ENCODE results near the gene INSL3. TPM values are rescaled to one million over a fixed set of nuclear protein-coding genes. Genes with fewer than 3 reads are reported as not detected.

INSL3 gene
- total and polyA plus RNA-seq, 2 of the 13 experiments (the other 11 are each of a cell fraction or from before 2014, with no cell fraction given), result 0.30 TPM; not detected in 1

DNA sequence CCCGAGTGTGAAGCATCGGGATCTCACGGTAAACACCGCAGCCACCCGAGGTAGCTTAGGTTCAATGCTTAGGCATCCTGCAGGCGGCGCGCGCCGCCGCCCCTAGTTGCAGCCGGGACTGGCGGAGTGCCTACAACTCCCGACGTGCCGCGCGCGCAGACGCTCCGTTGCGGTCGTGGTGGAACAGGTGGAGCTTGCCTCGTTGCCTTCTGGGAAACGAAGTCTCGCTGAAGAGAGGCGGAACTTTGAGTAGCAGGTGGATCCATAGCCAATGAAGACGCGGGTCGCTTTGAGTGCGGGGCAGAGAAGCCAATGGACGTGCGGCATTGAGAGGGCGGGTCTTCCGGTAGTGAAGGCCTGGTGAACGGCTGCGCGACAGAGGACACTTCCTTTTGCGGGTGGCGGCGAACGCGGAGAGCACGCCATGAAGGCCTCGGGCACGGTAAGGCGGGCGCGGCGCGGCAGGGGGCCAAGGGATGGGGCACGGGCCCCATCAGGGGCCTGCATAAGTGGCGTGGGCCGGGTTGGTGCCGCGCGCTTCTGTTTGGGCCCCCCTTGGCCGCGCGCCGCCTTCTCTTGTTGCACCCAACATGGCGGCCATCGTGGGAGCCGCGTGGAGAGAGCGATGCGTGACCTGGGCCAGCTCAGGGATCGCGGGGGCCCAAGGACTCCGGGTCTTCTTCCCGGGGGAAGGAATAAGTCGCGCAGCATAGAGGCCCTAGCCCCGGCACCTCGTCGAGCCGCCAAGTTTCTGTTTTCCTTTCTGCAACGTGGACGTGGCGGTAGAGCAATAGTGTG, 38.4 kb upstream of the INSL3 start, which contains the start of gene RPL18A (continued):
- TF ChIP-seq, protein P1, sequence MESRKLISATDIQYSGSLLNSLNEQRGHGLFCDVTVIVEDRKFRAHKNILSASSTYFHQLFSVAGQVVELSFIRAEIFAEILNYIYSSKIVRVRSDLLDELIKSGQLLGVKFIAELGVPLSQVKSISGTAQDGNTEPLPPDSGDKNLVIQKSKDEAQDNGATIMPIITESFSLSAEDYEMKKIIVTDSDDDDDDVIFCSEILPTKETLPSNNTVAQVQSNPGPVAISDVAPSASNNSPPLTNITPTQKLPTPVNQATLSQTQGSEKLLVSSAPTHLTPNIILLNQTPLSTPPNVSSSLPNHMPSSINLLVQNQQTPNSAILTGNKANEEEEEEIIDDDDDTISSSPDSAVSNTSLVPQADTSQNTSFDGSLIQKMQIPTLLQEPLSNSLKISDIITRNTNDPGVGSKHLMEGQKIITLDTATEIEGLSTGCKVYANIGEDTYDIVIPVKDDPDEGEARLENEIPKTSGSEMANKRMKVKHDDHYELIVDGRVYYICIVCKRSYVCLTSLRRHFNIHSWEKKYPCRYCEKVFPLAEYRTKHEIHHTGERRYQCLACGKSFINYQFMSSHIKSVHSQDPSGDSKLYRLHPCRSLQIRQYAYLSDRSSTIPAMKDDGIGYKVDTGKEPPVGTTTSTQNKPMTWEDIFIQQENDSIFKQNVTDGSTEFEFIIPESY (CRISPR knock-in tag; IDR thresholded peaks at IDR 0.05), result peak; percentile 32; the same call in 1 of the 2 replicates
- no peak for TF ChIP-seq SNAI1 (CRISPR knock-in tag; IDR thresholded peaks at IDR 0.05; ENCODE audit: borderline replicate concordance)
- TF ChIP-seq, protein P2, sequence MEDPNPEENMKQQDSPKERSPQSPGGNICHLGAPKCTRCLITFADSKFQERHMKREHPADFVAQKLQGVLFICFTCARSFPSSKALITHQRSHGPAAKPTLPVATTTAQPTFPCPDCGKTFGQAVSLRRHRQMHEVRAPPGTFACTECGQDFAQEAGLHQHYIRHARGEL (CRISPR knock-in tag; IDR thresholded peaks at IDR 0.05), result no peak
- TF ChIP-seq BCL6 (CRISPR knock-in tag; IDR thresholded peaks at IDR 0.05), result no peak
- no peak; the same call in 1 of the 2 replicates for TF ChIP-seq ZSCAN5A (CRISPR knock-in tag; IDR thresholded peaks at IDR 0.05; ENCODE audit: borderline replicate concordance)
- TF ChIP-seq MAZ (IDR thresholded peaks at IDR 0.05; ENCODE audit: borderline replicate concordance, low read depth, low read length), result 0 out of 2 replicates have a peak, but pooled peaks have one; percentile 18
- TF ChIP-seq MAZ (CRISPR knock-in tag; IDR thresholded peaks at IDR 0.05; ENCODE audit: low read depth), result no peak
- TF ChIP-seq MAFG (CRISPR knock-in tag; IDR thresholded peaks at IDR 0.05), result no peak
- peak; percentile 100 for TF ChIP-seq THAP11 (CRISPR knock-in tag; IDR thresholded peaks at IDR 0.05)
- no peak for TF ChIP-seq ZNF264 (CRISPR knock-in tag; IDR thresholded peaks at IDR 0.05)
- peak; percentile 79; the same call in 1 of the 2 replicates for TF ChIP-seq ZNF225 (CRISPR knock-in tag; IDR thresholded peaks at IDR 0.05)
- peak; percentile 76; the same call in 1 of the 2 replicates for TF ChIP-seq ZNF891 (CRISPR knock-in tag; IDR thresholded peaks at IDR 0.05)
- peak; percentile 93 for TF ChIP-seq POLR2AphosphoS5 (IDR thresholded peaks at IDR 0.05; ENCODE audit: low read depth, low read length)
- TF ChIP-seq, protein P3, sequence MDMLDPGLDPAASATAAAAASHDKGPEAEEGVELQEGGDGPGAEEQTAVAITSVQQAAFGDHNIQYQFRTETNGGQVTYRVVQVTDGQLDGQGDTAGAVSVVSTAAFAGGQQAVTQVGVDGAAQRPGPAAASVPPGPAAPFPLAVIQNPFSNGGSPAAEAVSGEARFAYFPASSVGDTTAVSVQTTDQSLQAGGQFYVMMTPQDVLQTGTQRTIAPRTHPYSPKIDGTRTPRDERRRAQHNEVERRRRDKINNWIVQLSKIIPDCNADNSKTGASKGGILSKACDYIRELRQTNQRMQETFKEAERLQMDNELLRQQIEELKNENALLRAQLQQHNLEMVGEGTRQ (IDR thresholded peaks at IDR 0.05; ENCODE audit: low read depth, low read length), result no peak
- TF ChIP-seq, protein P3 (CRISPR knock-in tag; IDR thresholded peaks at IDR 0.05; ENCODE audit: borderline replicate concordance), result no peak; the same call in 1 of the 2 replicates
- TF ChIP-seq, protein P4, sequence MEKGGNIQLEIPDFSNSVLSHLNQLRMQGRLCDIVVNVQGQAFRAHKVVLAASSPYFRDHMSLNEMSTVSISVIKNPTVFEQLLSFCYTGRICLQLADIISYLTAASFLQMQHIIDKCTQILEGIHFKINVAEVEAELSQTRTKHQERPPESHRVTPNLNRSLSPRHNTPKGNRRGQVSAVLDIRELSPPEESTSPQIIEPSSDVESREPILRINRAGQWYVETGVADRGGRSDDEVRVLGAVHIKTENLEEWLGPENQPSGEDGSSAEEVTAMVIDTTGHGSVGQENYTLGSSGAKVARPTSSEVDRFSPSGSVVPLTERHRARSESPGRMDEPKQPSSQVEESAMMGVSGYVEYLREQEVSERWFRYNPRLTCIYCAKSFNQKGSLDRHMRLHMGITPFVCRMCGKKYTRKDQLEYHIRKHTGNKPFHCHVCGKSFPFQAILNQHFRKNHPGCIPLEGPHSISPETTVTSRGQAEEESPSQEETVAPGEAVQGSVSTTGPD (CRISPR knock-in tag; IDR thresholded peaks at IDR 0.05), result no peak
- TF ChIP-seq ZNF557 (CRISPR knock-in tag; IDR thresholded peaks at IDR 0.05), result no peak
- no peak for TF ChIP-seq CCAR2 (optimal IDR thresholded peaks at IDR 0.05; ENCODE audit: low read depth, low read length)
- no peak for TF ChIP-seq CHCHD3 (CRISPR knock-in tag; IDR thresholded peaks at IDR 0.05)
- TF ChIP-seq HOXA7 (CRISPR knock-in tag; IDR thresholded peaks at IDR 0.05), result no peak
- TF ChIP-seq, protein P5, sequence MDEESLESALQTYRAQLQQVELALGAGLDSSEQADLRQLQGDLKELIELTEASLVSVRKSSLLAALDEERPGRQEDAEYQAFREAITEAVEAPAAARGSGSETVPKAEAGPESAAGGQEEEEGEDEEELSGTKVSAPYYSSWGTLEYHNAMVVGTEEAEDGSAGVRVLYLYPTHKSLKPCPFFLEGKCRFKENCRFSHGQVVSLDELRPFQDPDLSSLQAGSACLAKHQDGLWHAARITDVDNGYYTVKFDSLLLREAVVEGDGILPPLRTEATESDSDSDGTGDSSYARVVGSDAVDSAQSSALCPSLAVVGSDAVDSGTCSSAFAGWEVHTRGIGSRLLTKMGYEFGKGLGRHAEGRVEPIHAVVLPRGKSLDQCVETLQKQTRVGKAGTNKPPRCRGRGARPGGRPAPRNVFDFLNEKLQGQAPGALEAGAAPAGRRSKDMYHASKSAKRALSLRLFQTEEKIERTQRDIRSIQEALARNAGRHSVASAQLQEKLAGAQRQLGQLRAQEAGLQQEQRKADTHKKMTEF (CRISPR knock-in tag; IDR thresholded peaks at IDR 0.05), result peak; percentile 77
